GM18519 (cell line): ENCODE data around the gene CTDSP2.
"Not testable (repeated sequence)": the region's sequence is repeated elsewhere in the genome, so short reads cannot be mapped to it uniquely, and the experiment has no call there.

Source experiments
- ATAC-seq: cut with Tn5 transposase; IDR thresholded peaks from one replicate; pipeline ENCODE4 v1.9.1; 2021; ENCODE audit warnings: mild to moderate bottlenecking, moderate library complexity; ENCODE audit not compliant: unreplicated experiment, low FRiP score

The CTDSP2 gene

DNA sequence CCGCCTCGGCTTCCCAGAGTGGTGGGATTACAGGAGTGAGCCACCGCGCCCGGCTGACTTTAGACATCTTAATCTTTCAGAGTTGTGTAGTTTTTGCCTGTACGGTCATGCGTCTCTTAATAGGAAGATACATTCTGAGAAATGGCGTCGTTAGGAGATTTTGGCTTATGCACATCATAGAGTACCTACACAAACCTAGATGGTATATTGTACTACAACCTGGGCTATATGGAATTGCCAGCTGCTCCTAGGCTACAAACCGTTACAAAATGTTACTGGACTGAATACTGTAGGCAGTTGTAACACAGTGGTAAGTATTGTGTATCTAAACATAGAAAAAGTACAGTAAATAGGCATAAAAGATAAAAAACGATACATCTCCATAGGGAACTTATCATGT lies 62.7 kb downstream of the CTDSP2 start:
- ATAC-seq = no peak

GRCh38 chr12:57783466-57783801 lies 63.1 kb downstream of the CTDSP2 start:
- ATAC-seq = no peak

DNA sequence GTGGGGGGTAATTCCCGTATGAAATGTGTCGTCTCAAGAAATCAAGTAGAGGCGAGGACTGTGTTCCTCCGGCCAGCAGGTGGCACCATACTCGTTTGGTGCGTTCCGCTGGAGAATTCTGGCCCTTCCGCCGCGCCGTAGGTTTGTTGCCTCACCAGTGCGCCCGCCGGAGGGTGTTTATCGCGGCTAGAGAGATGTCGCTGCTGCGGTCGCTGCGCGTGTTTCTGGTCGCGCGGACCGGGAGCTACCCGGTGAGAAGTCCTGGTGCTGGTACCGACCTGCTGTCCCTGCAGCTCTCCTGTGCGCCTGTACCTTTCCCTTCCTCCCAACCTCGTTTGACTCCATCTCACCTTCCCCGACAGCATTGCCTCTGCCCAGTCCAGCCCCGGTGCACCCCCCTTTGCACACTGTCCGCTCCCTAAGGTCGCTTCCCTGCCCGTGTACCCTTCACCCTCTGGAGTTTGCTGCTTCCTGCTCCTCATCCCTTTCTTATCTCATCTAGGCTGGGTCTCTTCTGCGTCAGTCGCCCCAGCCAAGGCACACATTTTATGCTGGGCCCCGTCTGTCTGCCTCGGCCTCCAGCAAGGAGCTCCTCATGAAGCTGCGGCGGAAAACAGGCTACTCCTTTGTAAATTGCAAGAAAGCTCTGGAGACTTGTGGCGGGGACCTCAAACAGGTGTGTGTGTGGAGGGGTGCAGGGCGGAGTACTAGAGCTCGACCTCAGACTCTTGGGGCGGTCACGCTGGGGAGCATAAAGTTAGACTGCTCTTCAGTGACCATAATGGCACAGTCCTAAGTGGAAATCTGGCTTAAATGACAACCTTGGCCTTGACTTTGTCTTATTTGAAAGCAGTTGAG lies 63.7 kb downstream of the CTDSP2 start, which contains the start of gene TSFM:
Gene TSFM, plus strand, starts transcription at position 180 of the 858 bp plus-strand sequence. Its CDS starts 15 bp downstream, at position 195.
- peak; percentile 49 for ATAC-seq

DNA sequence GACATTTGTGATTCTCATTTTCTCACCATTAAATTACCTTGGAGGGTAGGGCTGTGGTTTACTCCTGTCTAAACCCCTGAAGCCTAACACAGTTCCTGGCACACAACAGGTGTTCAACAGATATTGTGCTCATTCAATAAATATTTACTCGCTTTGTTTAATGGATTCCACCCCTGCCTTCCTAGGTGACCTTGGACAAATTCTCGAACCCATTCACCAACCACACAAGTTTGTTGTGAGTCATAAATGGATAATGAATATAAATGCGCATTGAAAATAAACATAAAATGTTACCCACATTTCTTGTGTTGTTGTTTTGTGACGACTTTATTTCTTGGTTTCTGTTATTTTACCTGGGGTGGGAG lies 64.3 kb downstream of the CTDSP2 start:
- no peak for ATAC-seq

DNA sequence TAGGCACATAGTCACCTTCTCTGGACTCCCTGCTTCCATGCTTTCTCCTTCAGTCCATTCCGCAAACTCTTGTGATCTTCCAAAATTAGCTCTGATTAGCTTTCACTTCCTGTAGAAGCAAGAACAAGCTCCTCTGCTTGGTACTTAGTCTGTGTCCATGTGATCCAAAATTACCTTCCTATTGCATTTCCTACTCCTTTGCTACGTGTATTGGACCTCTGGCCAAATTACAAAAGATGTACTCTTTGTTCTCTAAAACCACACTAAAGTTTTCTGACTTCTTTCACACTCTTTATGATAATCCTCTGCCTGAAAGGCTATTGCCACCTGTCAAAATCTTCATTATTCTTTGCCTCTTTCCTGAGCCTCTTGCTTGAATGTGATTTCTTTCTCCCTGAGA lies 64.7 kb downstream of the CTDSP2 start:
- ATAC-seq = no peak

GRCh38 chr12:57781244-57781643 lies 65.3 kb downstream of the CTDSP2 start:
- ATAC-seq = no peak

GRCh38 chr12:57780284-57780897 lies 66.1 kb downstream of the CTDSP2 start:
- ATAC-seq = no peak

DNA sequence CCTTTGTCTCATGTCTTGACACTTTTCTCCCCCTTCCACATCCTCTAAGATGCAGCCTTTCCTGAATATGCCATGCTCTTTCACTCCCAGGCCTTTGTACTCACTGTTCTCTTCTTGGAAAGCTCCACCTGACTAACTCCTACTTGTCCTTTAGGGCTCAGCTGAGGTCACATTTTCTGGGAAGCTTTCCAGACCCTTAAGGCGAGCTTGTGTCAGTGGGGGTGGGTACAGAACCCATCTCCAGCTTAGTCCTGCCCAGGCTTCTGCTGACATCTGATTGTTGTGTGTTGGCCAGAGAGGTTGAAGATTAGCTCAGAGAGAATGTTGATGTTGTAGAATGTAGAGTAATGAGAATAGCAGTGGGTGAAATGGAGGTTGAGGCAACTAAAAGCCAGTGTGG lies 66.8 kb downstream of the CTDSP2 start:
- ATAC-seq = no peak

DNA sequence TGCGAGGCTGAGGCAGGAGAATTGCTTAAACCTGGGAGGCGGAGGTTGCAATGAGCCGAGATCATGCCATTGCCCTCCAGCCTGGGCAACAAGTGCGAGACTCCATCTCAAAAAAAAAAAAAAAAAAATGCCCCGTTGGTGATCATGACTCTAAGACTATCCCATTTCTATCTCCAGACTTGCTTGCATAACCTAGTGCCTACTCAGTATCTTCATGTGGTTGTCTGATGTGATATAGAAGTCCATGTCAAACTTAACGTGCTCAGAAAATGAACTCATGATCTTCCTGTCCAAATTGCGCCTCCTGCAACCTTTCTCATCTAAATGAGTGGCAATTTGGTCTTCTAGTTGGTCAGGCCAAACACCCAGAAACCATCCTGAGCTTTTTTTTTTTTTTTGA lies 68.6 kb downstream of the CTDSP2 start:
- no peak for ATAC-seq

- no peak for ATAC-seq
These were observed 69.2 kb downstream of the CTDSP2 start for GRCh38 chr12:57777367-57777766.

- no peak for ATAC-seq
These were observed 70.3 kb downstream of the CTDSP2 start for GRCh38 chr12:57776247-57776587.

DNA sequence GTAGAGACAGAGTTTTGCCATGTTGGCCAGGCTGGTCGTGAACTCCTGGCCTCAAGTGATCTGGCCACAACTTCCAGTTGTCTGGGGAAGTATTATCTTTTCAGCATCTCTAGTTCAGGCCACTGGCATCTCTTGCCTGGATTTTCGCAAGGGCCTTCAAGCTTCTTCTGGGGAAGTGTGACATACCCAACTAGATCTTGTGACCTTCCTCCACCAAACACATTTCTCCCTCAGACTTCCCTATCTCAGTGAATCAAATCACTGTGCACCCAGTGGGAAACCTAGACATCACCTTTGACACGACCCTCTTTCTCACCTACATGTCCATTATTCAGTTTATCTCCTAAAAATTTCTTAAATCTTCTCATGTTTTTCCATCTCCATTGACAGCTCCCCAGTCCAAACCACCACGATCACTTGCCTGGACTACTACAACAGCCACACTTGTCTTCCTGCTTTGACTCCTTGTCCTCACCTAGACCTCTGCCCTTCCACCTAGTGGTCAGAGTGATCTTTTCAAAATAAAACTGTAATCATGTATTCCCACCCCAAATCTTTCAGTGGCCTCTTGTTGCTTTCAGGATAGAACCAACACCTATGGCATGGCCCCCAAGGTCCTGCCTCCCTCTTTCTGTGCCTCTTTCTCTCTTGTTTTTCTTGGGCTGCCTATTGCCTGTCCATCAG lies 70.8 kb downstream of the CTDSP2 start:
- ATAC-seq = no peak

DNA sequence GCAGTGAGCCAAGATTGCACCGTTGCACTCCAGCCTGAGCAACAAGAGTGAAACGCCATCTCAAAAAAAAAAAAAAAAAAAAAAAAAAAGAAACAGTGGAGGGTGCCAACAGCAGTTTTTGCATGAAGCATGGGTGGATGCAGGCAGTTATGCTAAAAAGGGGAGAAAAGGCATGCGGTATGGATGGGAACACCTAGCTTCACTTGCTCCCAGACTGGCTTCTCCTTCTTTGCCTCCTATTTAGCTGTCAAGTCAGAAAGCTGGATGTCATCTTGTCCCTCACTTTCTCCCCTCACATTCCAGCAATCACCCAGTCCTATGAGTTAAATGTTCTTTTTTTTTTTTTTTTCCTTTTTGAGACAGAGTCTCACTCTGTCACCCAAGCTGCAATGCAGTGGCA lies 71.5 kb downstream of the CTDSP2 start:
- no peak for ATAC-seq

DNA sequence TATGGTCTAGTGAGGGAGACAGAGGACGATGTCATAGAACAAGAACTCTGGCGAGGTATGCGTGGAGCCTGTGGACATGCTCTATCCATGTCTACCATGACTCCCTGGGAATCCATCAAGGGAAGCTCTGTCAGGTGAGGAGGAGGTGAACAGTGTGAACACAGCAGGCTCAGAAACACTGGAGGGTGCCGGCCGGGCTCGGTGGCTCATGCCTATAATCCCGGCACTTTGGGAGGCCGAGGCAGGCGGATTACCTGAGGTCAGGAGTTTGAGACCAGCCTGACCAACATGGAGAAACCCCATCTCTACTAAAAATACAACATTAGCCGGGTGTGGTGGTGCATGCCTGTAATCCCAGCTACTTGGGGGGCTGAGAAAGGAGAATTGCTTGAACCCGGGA lies 71.9 kb downstream of the CTDSP2 start:
- not testable (repeated sequence) for ATAC-seq

DNA sequence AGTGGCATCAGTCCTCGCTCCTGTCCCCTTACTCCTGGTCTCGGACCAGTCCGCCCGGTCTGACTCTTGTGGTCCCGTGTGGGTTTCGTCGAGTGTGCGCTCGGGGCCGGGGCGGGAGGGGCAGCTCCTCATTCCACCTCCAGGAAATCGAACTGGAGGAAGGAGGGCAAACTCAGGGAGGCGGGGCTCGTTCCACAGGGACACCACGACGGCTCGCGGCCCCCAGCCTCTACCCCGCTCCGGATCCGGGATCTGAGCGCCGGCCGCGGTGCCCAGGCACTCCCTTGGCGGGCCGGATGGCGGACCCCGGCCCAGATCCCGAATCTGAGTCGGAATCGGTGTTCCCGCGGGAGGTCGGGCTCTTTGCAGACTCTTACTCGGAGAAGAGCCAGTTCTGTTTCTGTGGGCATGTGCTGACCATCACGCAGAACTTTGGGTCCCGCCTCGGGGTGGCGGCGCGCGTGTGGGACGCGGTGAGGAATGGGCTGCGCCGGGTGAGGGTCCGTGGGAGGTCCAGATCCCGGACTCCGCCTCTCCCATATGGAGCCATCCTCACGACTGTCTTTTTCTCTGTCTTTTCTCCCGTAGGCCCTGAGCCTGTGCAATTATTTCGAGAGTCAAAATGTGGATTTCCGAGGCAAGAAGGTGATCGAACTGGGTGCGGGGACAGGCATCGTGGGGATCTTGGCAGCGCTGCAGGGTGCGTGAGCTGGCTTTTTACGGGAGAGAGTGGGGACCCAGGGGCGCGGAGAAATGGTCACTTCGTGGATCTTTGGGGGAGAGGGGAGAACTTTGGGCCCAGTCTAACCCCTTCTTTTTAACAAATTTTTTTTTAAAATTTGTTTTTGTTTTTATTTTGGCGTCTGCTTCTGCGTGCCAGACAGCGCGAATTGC lies 73.9 kb downstream of the CTDSP2 start, which contains the start of gene EEF1AKMT3:
Gene EEF1AKMT3, plus strand, starts transcription at position 186 of the 894 bp plus-strand sequence. Its CDS starts 111 bp downstream, at position 297.
- no peak for ATAC-seq

GRCh38 chr12:57771873-57772428 lies 74.6 kb downstream of the CTDSP2 start, which contains the start of gene METTL1:
METTL1 (minus strand) TSS chr12:57772105; CDS start chr12:57772083, 22 bp downstream.
- peak; percentile 61 for ATAC-seq

- peak; percentile 56 for ATAC-seq
These were observed 75.2 kb downstream of the CTDSP2 start for GRCh38 chr12:57771236-57771872.

- ATAC-seq = no peak
These were observed 75.8 kb downstream of the CTDSP2 start for GRCh38 chr12:57770734-57771133.
